Activated T-cell treated with anti-CD3 and anti-CD28 coated beads for 24 hours (primary cell): Measurements from ENCODE around the gene PTCSC3.
"Not testable (repeated sequence)": the region's sequence is repeated elsewhere in the genome, so short reads cannot be mapped to it uniquely, and the experiment has no call there.

Experiments used
- DNase-seq: peaks from one replicate; pipeline ENCODE4 v3.0.0-alpha.2; 2020; ENCODE audit warnings: low read depth

The PTCSC3 gene

DNA sequence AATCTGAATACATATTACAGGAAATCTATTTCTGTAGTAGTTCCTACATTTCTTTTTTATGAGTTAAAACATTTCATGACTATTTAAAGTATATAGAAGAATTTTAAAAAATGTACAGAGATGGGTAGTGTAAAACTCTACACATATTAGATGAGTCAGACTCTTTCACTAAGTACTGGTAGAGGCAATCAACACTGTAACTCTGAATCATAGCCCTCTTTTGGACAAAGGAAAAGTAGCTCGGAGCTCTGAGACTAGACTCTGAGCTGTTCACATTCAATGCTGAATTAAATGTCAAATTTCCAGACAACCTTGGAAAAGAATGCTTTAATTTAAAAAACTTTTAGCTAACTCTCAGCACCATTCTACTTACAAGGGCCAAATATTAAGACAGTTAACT, 3.4 kb downstream of the PTCSC3 start:
- DNase-seq = no peak

- DNase-seq = no peak
Observed at GRCh38 chr14:36171607-36172006, 4.9 kb downstream of the PTCSC3 start.

- DNase-seq = no peak
Observed at GRCh38 chr14:36167431-36167830, 9.1 kb downstream of the PTCSC3 start.

- no peak for DNase-seq
Observed at GRCh38 chr14:36163451-36163850, 13.1 kb downstream of the PTCSC3 start.

DNA sequence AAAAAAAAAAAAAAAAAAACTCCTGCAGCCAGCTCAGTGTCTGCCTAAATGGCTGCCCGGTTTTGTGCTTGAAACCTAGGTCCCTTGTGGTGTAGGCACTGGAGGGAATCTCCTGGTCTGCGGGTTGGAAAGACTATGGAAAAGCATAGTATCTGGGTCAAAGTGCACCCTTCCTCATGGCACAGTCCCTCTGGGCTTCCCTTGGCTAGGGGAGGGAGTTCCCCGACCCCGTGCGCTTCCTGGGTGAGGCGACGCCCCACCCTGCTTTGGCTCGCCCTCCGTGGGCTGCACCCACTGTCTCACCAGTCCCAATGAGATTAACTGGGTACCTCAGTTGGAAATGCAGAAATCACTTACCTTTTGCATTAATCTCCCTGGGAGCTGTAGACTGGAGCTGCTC, 14.3 kb downstream of the PTCSC3 start:
- no peak for DNase-seq

DNA sequence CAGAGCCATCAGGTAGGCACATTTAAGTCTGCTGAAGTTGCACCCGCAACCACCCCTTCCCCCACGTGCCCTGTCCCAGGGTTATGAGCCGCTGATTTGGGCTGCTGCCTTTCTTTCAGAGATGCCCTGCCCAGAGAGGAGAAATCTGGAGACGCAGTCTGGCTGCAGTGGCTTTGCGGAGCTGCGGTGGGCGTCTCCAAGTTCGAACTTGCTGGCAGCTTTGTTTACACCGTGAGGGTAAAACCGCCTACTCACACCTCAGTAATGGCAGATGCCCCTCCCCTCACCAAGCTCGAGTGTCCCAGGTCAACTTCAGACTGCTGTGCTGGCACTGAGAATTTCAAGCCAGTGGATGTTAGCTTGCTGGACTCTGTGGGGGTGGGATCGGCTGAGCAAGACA, 14.7 kb downstream of the PTCSC3 start:
- no peak for DNase-seq

DNA sequence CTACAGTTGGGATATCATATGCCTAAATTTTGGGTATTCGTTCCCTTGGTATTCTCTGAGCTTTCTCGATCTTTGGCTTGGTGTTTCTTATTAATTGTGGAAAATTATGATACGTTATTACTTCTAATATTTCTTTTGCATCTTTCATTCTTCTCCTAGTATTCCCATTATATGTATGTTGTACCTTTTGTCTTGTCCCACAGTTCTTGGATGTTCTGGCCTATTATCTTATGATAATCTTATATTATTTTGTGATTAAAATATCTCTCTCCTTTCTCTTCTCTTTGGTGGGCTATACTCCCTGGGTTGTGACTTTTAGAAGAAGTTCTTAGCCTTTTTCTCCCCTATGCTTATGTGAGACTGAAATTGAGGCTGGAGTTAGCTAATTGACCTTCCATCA, 25.2 kb downstream of the PTCSC3 start:
- DNase-seq = no peak

- DNase-seq = no peak
Observed at GRCh38 chr14:36134038-36134437, 42.5 kb downstream of the PTCSC3 start.

DNA sequence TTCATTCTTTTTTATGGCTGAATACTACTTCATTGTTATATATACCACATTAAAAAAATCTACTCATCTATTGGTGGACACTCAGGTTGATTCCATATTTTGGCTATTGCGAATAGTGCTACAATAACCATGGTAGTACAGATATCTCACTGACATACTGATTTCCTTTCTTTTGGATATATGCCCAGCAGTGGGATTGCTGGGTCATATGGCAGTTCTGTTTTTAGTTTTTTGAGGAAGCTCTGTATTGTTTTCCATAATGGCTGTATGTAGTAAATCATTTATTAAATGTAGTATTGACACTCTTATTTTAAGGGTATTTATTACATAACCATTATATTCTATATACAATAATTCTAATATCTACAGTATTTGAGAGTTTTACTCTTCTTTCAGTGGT, 43.7 kb downstream of the PTCSC3 start:
- DNase-seq = no peak

DNA sequence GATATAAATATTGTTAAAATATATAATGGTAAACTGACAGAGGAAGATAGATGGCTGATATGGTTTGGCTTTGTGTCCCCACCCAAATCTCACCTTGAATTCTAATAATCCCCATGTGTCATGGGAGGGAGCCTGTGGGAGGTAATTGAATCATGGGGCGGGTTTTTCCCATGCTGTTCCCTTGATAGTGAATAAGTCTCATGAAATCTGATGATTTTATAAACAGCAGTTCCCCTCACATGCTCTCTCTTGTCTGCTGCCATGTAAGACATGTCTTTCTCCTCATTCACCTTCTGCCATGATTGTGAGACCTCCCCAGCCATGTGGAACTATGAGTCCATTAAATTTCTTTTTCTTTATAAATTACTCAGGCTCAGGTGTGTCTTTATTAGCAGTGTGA, 46.3 kb downstream of the PTCSC3 start:
- DNase-seq = no peak

DNA sequence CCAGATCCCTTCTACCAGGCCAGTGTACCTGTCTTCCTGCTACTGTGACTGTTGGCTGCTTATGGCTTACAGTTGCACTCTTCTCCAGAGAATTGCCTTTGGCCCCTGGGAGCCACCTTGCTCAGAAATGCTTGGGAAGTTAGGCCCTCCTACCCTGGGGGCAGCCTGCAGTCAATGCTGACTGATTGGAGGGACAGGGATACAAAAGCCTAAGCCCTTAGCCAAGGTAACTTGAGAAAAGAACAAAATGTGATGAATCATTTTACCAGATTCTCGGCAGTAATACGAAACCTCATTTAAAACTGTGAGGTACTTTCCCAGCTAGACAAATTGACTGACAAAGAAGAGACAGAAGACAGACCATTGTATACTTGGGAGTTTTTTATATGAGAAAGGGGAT, 47.3 kb downstream of the PTCSC3 start:
- DNase-seq = no peak

GRCh38 chr14:36113341-36113740, 63.2 kb downstream of the PTCSC3 start:
- DNase-seq = no peak

DNA sequence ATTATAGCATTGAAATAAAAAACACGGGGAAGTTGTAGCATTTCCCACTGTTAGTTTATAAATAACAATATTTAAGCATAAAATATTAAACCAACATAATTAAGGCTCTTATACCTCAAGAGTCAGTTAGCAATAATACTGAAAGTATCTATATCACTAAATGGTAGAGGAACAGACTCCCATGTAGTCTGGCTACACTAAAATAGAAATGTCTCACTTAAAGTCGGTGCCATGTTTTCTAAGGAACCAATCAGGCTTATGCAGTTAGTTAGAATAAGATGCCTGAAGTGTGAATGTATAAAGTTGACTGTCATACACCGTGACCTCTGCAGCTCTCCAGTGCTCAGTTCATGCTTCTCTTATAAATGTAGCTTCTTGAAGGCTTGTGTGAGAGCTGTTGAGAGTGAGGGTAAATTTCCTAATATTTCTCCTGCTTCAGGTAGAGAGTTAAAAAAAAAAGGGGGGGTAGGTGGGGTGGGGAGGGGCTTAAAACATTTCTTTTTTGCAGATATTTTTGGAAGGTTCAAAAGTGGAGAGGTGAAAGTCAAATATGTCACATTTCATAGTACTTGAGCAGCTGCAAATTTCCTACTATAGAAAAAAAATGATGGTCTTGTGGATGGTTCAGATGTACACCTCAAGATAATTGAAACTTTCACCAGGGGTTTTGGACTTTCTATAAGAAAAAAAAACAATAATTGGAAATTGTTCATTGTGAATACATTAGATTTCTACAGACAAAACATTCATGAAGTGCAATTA, 64.5 kb downstream of the PTCSC3 start:
- no peak for DNase-seq

DNA sequence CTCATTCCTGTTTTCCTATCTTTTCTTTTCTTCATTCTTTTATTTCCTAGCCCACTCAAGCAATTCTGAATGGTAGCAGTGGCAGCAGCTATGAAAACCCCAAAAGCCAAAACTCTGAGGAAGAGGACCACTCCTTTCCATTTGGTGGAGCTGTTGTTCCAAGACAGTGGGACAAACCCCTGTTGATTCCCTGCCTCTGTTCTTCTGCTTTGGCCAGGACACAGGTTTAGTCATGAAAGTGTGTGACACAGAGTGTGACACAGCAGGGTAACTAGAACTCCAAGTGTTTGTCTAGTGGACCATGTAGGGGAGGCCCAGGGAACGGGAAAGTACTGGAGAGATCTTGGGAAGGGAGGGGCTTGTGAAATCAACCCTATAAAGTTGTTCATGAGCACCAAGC, 71.1 kb downstream of the PTCSC3 start:
- DNase-seq = no peak

- DNase-seq = not testable (repeated sequence)
Observed at GRCh38 chr14:36104258-36104657, 72.3 kb downstream of the PTCSC3 start.

- DNase-seq = no peak
Observed at GRCh38 chr14:36099619-36100018, 76.9 kb downstream of the PTCSC3 start.

DNA sequence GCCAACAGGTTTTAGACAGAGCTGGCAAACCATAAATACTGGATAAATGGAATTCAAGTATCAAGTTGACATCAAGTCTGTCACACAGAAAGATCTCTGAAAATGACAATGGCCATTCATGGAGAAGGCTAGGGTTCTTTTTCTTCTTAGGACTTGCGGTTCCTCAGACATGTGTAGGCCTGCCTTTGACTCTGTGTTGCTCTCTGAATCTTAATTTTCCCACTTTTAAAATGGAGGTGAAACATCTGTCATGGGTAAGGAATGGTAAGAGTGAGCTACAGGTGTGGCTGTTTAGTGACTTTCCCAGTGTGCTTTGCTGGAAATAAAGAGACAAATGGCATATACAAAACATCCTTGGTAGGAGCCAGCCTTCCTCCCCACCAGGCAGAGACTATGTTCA, 79.2 kb downstream of the PTCSC3 start:
- no peak for DNase-seq

- no peak for DNase-seq
Observed at GRCh38 chr14:36096090-36096489, 80.4 kb downstream of the PTCSC3 start.

GRCh38 chr14:36094963-36095362, 81.6 kb downstream of the PTCSC3 start:
- no peak for DNase-seq

DNA sequence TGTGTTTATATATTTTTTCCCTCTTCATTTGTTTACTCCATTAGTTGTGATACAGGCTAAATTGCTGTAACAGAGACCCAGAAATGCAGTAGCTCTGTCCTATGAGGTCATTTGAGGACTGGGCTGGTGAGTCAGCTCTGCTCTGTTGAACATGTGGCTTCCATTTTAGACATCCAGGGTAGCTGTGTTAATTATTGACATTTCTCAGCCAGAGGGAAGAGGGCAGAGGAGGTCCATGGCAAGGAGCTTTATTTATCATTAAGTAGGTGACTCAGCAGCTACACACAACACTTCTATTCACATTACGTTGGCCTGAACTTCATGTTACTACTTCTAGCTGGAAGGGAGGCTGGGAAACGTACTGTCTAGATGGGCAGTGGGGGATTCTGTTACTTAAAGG, 85.4 kb downstream of the PTCSC3 start:
- no peak for DNase-seq

- DNase-seq = no peak
Observed at GRCh38 chr14:36087411-36087810, 89.1 kb downstream of the PTCSC3 start.

GRCh38 chr14:36086629-36087395, 89.7 kb downstream of the PTCSC3 start:
- DNase-seq = no peak

GRCh38 chr14:36085861-36086260, 90.7 kb downstream of the PTCSC3 start:
- no peak for DNase-seq
